CD4-positive, alpha-beta T cell treated with Interleukin-6 at 100 ng/mL for 8 hours (primary cell): ENCODE data around the gene CARS1.
"Not testable (repeated sequence)": the region's sequence is repeated elsewhere in the genome, so short reads cannot be mapped to it uniquely, and the experiment has no call there.

ENCODE experiments used
- DNase-seq: peaks from one replicate; pipeline ENCODE4 v3.0.0-alpha.2; 2020; ENCODE audit warnings: mixed read lengths, low spot score

CARS1 gene

DNA sequence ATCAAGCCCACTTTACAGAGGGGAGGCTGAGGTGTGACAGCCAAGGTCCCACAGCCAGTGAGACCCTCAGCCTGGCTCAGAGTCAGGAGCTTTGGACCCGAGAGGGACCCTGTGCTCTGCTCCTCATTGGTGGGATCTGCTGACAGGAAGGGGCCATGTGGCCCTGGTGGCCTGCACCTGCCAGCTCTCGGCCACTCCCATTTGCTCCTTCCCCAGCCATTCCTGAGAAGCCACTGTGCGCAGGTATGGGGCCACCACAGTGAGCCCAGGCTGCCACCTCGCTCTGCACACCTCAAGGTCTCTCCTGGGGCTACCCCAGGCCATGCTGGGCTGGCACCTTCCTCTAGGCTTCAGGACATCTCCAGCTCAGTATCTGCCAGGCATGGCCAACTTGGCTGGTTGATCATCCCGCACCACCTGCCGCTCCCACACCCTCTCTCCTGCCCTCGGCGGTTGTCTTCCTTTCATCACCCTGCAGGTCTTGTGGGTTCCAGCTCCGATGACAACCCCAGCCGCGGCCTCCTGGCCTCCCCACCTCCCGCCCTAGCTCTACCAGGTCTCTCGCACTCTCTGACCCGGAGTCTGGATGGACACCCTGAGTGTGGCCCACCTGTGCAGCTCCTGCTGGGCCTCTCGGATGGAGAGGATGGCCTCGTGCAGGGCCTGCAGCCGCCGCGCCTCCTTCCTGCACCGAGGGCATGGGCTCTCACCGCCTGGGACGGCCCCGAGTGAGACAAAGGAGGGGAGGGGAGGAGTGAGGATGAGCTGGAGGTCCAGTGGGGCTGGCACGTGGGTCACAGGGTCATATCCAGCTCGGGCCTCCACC is 32.2 kb upstream of the CARS1 start:
- no peak for DNase-seq

DNA sequence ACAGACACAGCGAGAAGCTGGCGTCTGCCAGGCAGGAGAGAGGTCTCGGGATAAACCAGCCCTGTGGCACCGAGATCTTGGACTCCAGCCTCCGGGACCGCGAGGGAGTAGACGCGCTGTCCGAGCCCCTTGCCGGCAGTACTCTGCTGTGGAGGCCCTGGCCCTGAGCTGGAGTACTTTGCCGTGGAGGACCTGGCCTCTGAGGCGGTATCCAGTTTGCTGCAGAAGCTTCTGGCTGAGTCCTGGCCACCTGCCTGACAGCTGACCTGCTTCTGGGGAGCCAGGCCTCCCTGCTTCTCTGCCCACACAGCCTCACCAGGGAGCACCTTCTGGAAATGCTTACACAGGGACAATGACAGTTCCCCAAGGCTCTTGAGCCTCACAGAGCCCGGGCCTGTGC is 31.6 kb upstream of the CARS1 start:
- DNase-seq: no peak

DNA sequence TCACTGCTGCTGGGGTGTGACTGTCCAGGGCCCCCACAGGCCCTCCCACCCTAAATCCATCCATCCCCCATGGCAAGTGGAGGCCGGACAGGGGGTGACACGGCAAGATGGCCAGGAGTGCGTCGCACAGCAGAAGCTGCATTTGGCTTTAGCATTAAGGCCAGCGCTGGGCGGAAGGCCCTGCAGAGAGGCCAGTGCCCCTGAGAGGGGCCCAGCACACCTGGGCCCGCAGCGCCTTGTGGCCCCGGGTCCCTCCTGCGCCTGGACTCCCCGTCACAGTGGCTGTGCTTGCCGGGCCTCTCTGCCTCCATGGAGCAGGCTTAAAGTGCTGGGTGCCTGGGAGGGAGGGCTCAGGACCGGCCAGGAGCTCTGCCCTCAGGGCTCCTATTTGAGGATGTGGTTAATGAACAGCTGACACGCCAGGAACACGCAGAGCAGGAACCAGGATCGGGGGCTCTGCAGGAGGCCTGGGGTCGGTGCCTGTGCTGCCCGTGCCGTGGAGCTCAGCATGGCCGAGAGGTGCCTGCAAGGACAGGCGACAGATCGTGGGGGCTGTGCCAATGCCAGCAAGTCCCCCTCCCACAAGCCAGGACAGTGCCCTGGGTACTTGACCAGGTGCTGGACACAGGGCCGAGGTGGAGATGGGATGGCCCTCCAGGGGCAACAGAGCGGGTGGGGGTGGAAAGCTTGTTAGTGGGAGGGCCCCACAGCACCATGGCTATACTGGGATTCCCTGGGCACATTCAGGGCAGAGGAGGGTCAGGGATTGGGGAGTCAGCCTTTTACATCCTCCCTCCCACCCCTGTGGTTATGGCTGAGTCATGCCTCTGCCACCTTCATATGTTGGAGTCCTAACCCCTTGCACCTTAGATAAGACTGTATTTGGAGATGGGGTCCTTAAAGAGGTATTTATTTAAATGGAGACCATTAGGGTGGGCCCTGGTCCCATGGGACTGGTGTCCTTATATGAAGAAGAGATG is 30.9 kb upstream of the CARS1 start:
- DNase-seq: no peak

DNA sequence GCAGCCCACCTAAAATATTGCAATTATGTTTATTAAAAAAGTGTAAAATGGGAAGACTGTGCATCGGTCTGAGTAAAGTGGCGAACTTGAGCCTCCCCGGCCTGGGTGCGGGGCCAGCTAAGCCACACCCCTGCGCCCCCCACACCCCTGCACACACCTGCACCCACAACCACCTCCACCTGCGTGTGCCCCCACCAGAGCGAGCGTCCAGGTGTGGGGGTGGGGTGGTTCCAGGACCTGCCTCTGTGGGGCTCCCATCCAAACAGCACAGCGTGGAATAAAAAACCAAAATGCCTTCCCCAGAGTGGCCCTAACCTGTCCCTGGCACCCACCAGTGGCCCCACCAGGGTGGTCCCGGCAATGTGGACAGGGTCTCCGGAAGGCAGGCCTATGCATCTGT is 30.1 kb upstream of the CARS1 start:
- DNase-seq: no peak

DNA sequence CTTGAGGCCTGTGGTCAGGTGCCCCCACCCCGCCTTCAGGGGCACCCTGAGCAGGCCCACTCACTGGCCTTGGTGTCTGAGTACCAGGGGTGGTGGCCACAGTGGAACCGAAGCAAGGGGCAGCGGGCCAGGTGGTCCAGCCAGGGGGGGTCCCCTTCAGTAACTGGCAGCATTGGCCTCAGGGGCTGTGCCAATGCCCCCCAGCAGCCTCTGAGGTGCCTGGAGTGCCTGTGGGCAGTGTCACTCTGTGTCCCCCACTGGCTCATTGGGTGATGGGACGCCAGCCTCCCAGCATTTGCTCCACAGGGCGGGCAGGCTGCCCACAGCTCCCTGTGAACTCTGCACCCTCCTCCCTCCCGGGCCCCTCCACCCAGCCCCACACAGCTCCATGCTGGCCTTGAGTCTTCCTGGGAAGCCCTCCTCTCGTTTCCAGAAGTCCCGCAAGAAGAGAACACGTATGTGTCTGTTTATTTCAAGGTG is 29.5 kb upstream of the CARS1 start:
- no peak for DNase-seq

DNA sequence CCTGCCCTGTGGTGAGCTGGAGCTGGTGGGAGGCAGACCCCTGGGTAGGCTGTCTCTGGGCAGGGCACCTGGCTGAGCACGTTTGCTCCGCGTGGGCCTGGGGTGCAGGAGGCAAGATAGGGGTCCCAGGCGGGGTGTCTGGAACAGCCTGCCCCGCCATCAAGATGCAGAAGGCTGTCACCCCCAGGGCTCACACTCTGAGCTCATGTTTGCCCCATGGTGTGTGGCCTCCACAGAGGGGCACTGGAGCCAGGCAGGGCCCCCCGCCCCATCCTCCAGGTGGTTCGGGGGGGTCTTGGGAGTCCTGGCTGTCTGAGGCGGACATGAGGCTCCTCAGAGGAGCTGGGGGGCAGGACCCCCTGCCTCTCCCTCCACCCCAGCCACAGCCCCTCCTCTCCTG is 28.9 kb upstream of the CARS1 start:
- DNase-seq: no peak

DNA sequence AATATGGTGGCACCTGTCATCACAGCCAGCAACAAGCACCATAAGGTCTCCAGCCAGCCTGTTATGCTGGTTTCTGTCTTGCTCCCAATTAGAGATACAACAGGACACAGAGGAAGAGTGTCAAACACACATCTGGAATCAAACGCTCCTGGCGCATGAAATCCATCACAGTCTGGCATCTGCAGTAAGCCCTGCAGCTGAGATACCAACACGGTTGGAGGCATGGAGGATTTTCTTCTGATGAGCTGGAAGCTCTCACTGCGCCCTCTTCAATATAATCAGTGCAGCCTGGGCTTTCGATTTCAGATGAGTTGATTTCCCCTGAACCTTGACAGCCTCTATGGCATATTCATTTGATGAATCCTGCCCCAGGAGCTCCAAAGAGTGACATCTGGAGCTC is 27.8 kb upstream of the CARS1 start:
- DNase-seq: no peak

DNA sequence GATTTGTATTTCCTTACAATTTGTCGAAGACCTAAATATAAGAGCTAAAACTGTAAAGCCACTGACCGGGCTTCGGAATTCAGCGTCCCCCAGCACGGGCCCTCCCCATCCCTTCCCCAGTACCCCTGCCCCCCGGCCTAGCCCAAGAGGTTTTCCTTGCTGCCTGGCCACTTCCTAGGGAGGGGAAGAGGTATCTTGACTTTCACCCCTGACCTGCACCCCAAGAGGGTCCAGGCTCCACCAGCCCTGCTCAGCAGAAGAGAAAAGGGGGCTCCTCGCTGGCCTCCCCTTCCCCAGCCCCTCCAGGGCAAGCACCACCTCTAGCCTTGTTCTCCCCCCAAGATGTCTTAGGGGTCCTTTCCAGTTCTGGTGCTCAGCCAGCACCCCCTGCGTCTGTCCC is 26.1 kb upstream of the CARS1 start:
- no peak for DNase-seq

DNA sequence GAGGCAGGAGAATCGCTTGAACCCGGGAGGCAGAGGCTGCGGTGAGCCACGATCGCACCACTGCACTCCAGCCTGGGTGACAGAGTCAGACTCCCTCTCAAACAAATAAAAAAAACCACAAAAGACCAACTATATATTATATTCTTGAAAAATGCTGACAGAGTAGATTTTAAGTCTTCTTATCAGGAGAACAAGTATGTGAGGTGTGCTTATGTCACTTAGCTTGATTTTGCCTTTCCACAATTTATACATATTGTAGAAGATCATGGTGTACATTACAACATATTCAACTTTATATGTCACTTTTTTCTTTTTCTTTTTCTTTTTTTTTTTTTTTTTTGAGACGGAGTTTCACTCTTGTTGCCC is 24.1 kb upstream of the CARS1 start:
- no peak for DNase-seq

DNA sequence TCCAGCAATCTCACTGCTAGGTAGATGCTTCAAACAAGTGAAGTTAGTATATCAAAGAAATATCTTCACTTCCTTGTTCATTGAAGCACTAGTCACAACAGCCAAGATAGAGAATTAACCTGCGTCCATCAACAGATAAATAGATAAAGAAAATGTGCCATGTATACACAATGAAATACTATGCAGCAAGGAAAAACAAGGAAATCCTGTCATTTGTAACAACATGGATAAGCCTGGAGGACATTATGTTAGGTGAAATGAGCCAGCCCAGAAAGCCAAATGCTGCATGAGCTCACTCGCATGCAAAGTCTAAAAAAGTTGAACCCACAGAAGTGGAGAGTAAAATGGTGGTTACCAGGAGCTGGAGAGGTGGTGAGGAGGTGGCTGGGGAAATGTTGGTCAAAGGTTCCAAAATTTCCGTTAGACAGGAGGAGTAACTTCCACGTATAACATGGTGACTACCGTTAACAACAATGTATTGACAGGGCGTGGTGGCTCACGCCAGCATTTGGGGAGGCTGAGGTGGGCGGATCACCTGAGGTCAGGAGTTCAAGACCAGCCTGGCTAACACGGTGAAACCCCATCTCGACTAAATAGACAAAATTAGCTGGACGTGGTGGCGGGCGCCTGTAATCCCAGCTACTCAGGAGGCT is 23.6 kb upstream of the CARS1 start:
- no peak for DNase-seq

DNA sequence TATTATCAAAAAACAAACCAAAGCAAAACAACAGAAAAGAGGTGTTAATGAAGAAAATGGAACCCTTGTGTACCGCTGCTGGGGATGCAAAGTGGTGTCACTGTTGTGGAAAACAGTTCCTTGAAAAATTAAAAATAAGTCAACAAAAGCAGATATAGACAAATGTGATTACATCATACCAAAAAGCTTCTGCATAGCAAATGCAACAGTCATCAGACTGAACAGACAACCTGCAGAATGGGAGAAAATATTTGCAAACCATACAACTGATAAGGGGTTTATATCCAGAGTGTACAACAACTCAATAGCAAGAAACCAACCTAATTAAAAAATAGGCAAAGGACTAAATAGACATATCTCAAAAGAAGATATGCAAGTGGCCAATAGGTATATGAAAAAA is 22.9 kb upstream of the CARS1 start:
- no peak for DNase-seq

DNA sequence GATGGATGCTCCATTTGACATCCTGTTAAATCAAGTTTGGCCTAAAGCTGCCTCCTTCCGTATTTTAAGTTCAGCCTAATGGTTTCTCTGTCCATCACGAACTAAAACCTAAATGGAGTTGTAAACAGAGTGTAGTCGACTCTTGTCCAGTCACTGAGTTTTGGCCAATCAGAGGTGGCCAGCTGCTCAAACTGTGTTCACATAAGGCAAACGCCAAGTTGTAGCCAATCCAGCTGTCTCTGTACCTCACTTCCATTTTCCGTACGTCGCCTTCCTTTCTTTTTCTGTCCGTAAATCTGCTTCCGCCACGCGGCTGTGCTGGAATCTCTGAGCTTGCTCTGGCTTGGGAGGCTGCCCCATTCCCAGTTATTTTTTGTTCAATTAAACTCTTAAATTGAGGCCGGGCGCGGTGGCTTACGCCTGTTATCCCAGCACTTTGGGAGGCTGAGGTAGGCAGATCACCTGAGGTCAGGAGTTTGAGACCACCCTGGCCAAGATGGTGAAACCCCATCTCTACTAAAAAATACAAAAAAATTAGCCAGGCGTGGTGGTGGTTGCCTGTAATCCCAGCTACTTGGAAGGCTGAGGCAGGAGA is 20.7 kb upstream of the CARS1 start:
- DNase-seq: no peak

DNA sequence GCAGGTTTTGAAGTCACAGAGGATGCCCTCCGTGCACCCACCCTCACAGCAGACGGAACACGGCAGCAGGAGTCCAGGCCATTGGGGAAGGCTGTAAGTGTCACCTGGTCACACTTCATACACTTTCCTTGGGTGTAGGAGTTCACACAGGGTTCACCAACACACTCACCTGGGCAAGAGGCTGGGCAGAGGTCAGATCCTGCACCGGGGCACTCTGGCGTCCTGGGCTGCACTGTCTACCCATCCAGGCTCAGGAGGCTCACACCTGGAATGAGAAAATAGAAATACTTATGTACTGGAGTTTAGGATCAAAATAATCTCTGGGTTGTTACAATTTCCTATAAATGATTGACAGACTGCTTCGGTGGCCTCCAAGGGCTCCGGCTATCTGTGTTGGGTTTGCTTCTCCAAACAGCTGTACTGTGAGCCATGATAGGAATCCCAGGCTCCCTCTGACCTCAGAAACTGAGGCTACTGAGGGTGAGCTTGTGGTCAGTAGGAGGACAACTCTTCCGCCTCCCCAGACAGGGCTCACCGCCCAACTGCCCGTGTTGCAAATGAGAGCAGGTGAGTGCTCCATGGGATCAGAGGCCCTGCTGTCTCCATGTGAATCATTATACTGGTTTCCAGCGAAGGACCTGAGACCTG is 20.1 kb upstream of the CARS1 start:
- no peak for DNase-seq

DNA sequence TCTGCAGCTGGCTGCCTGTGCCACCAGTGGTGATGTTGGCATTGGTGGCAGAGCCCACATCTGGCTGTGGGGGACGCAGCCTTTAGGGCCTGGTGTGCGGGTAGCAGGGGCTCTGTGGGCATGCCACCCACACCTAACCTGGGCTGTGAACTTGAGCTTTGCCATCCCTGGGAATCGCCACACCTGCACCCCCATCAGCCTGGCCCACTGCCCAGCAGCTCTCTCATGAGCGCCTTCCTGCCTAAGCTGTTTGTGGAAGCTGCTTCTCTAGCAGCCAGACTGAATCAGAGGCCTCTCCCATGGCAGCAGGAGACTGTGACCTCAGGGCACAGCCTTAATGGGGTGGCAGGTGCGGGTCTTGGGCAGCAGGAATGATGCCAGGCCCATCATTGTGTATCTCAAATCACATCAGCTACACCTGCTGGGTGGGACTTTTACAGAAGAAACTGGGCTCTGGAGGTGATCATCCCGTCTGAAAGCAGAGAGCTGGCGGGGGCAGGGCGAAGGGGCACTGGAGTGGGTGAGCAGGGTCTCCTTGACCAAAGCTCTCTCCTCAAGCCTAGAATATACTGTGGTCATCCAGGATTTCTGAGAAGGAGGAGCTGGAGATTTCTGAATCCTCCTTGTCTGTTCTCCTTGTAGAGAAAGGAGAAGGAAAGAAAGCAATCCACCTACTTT is 17.8 kb upstream of the CARS1 start:
- DNase-seq: no peak

DNA sequence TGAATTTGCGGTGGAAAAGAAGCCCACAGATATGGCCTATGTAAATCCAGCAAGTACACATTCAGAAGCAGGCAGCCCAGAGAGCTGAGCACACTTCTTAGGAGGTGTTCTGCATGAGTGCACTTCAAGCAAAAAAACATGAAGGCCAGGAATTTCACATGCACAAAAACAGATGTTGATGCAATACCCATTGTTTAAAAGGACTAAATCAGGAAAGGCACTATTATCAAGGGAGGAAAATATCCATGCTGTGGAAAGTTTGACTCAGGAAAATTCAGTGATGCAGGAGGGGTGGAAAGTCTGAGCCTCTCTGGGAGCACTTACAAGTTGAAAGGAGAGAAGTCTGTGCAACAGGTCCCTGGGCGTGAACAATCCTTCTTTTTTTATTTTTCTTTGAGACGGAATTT is 15.8 kb upstream of the CARS1 start:
- no peak for DNase-seq

DNA sequence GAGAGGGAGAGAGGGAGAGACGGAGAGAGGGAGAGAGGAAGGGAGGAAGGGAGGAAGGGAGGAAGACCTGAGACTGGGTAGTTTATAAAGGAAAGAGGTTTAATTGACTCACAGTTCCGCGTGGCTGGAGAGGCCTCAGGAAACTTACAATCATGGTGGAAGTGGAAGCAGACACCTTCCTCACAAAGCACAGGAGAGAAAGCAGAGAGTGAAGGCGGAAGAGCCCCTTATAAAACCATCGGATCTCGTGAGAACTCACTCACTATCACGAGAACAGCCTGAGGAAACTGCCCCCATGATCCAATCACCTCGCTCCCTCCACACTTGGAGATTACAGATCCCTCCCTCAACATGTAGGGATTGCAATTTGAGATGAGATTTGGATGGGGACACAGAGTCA is 12.2 kb upstream of the CARS1 start:
- no peak for DNase-seq

DNA sequence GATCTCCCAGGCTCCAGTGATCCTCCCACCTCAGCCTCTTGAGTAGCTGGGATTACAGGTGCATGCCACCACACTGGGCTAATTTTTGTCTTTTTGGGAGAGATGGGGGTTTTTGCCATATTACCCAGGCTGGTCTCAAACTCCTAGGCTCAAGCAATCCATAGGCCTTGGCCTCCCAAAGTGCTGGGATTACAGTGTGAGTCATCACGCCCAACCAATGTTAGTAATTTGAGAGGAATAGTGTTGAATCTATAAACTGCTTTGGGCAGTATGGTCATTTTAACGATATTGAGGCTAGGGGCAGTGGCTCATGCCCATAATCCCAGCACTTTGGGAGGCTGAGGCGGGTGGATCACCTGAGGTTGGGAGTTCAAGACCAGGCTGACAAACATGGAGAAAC is 9.1 kb upstream of the CARS1 start:
- DNase-seq: not testable (repeated sequence)

DNA sequence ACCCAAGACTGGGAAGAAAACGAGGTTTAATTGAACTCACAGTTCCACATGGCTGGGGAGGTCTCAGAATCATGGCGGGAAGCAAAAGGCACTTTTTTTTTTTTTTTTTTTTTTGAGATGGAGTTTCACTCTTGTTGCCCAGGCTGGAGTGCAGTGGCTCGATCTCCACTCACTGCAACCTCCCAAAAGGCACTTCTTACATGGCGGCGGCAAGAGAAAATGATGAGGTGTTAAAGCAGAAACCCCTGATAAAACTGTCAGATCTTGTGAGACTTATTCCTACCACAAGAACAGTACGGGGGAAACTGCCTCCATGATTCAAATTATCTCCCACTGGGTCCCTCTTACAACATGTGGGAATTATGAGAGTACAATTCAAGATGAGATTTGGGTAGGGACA is 7.5 kb upstream of the CARS1 start:
- DNase-seq: not testable (repeated sequence)

DNA sequence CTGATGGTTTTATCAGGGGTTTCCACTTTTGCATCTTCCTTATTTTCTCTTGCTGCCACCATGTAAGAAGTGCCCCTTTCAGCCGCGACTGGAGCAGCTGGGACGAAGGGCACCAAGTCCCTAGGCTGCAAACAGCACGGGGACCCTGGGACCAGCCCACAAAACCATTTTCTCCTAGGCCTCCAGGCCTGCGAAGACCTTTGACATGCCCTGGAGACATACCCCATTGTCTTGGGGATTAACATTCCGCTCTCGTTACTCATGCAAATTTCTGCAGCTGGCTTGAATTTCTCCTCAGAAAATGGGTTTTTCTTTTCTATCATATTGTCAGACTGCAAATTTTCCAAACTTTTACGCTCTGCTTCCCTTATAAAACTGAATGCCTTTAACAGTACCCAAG is 6.7 kb upstream of the CARS1 start:
- DNase-seq: not testable (repeated sequence)

DNA sequence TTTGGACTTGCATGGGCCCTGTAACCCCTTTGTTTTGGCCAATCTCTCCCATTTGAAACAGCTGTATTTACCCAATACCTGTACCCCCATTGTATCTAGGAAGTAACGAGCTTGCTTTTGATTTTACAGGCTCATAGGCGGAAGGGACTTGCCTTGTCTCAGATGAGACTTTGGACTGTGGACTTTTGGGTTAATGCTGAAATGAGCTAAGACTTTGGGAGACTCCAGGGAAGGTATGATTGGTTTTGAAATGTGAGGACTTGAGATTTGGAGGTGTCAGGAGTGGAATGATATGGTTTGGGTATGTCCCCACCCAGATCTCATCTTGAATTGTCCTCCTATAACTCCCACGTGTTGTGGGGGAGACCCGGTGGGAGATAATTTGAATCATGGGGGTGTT is 6.2 kb upstream of the CARS1 start:
- DNase-seq: not testable (repeated sequence)

DNA sequence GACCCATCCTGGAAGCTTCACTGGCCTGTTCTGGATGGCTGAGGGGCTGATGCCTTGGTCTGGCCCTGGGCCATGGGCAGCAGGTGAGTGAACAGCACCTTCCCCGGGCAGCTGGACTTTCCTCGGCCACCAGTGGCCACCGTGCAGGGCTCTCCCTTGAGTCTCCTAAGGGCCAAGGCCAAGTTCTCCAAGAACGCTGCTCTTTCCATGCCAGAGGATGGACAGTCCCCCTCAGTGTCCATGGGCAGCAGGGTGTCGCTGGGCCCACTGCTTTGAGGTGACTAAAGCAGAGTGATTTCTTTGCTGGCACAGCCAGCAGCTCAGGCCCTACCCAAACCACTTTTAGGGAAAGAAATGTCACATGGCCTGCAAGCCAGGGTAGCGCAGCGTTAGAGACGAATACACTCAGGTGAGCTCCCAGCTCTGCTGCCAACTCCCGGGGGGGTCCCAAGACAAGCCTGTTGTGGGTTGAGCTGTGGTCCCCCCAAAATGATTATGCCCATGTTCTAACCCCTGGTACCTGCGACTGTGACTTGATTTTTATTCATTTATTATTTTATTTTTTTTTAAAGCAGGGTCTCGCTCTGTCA is 3.3 kb upstream of the CARS1 start:
- DNase-seq: no peak
